Stimulated activated CD4-positive, alpha-beta T cell treated with anti-CD3 and anti-CD28 coated beads, Interleukin-15, amount 100 ng/mL, for 1 hour (primary cell): Measurements from ENCODE around the gene RCN2.

ENCODE experiments used
- DNase-seq, 2 donors: peaks; one replicate each; pipeline ENCODE4 v3.0.0-alpha.2; 2020; ENCODE audit warnings: low read depth in 1 of 2, low spot score in 1 of 2

The RCN2 gene

DNA sequence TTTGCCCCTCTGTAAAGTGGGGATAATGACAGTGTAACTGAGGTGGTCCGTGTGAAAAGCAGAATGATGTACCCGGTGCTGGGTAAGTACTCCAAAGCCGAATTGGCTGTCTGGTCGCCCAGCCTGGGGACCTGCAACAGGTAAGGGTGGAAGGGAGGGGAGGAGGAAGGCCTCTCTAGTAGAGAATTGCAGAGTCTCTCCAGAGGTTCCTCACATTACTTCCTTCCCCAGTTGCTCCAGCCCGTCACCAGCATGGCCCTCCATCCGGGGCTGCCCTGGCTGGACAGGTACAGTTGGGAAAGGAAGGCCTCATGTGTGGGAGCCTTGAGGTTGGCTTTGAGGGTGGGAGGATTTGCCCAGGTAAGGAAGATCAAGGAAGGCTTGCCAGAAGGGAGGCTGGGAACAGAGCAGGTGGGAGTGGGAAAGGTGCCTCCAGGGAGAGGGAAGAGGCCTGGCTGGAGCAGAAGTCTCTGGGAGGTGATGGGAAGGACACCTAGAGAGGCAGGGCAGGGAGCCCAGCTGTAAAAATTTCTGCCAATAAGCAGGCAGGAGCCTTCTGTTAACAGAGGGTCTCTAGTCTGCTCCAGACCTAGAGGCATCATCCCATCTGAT is 61.7 kb downstream of the RCN2 start:
- no peak for DNase-seq

GRCh38 chr15:76994001-76994400 is 62.5 kb downstream of the RCN2 start:
- DNase-seq, result peak; percentile 32 to 34

DNA sequence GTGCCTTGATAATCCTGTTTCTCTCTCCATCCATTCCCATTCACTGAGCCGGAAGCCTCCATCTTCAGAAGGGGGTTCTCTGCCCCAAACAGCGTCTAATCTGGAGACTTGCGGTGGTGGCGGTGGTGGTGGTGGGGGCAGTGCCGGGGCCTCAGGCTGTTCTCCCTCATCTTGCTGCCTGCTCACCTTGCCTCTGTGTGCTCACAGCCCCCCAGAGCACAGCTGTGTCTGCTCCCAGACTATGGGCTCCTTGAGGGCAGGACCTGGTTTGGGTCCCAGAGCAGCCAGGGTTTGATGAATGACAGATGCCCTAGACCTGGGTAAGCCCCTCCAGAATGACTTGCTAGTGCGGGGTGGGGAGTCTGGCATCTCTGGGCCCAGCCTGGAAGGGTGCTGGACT is 62.9 kb downstream of the RCN2 start:
- DNase-seq, result no peak

- peak; percentile 56 to 58 for DNase-seq
These were observed 63.7 kb downstream of the RCN2 start, which contains the start of gene PSTPIP1 for GRCh38 chr15:76994971-76995945. Gene PSTPIP1, plus strand, starts transcription at chr15:76995126. Its CDS starts 448 bp downstream, at chr15:76995574.

- DNase-seq, result no peak
These were observed 64.6 kb downstream of the RCN2 start for GRCh38 chr15:76996076-76996525.

DNA sequence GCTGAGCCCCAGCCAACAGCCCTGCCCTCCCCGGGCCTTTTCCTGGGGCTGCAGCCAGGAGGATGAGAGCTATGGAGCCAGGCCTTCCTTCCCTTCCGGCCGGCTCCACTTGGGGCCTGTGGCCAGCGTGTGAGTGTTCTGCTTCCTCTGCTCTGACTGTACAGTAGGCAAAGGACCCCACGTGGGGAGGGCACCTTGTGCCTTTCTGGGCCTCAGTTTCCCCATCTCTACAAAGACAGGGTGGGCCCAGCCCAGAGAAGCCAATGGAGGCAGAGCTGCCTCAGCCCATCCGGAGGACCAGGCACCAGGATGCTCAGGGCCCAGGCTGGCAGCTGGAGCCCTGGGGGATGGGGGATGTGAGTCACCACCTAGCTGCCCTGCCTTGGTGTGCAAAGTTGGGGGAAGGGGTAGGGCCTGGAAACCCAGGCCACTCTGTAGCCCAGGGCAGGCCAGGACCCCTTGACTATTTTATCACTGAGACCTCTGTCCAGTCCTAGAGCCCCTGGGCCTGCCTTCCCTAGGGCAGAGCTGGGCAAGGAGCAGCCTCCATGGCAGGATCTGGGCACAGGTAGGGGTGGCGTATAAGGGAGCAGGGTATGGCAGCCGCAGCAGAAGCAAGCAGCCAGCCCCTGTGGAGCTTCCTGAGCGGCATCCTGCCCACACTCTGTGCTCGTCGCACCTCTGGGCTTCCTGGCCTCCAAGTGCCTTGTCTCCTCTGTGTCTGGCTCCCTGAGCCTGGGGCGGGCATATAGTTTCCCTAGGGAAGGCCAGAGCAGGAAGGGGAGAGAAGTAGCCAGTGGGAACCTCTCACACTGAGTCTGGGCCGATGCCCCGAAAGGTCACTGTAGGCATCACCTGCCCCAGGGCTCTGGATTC is 65.2 kb downstream of the RCN2 start:
- DNase-seq, result peak in 1 of 2 donors; percentile 47

DNA sequence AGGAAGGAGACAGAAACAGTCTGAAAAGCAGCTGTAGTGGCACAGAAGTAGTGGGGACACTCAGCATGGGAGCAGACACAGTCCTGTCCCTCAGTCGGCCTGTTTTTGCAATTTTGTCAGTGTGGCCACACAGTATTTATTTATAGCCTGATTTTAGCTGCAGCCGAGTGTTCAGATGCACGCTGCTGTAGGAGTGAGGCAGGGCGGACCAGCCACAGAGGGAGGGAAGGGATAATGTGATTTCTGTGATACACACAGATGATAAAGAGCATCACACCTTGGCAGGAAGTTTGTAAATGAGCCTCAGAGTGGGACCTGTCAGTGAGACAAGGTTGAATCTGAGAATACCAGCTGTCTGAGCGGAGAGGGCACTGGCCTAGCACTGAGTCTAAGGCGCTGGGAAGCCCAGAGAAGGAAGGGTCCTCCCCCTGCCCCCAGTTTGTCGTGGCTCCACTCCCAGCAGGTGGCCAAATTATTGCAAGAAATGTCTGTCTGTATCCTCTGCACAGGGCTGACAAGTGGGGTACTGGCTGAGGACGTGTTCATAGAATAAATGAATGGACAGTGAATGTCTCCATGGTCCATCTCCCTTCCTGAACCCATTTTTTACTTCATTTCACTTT is 67.2 kb downstream of the RCN2 start:
- no peak for DNase-seq

DNA sequence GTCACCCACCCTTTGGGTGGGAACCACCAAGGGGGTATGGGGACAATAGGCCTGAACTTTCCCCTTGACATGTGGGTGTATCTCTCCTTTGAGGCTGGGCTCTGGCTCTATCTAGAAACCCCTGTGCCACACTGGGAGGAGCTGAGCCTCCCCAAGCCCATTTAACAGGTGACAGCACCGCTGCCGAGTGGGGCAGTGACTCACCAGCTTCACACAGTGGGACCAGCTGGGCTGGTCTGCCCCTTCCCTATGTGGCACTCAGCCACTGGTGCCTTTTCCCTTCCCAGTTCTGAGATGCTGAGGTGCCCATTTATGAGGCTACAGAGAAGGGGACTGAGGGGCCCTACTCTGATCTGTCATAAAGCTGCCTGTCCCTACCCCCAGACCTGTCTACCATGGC is 68.4 kb downstream of the RCN2 start:
- DNase-seq, result no peak

DNA sequence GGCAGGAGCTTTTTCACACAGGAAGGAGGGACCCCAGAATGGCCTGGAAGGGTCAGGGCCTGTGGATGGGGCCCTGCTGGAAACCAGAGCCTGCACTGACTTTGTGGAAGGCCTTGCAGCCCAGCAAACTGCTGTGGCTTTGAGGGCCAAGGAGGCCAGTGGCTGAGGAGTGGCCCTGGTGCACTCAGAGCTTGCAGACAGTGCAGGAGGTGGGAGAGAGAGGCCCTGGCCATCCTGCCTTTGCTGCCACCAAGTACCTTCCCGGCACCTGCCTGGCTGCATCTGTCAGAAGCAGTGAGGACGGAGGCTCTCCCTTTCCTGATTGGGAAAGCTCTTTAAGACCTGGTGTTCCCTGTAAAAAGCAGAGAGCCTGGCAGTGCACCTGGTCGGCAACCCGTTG is 69.8 kb downstream of the RCN2 start:
- no peak for DNase-seq

DNA sequence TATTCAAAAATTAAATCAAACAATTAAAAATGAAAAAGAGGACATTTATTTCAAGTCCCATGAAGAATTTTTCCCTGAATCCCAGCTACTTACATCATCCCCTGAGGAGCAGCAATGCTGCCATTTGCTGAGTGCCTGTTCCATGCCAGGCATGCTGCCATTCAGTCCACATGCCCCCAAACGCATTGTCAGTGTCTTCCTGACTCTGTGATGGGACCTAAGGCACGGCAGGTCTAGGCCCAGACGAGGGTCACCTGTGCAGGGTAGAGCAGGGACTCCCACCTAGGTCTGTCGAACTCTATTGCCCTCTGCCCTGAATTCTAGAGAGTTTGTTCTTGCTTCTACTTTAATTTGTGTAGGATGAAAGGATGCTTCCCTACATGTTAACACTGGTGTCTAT is 70.4 kb downstream of the RCN2 start:
- no peak for DNase-seq

GRCh38 chr15:77002436-77002835 is 70.9 kb downstream of the RCN2 start:
- no peak for DNase-seq

- peak; percentile 36 to 42 for DNase-seq
These were observed 71.7 kb downstream of the RCN2 start for GRCh38 chr15:77002954-77003912.
